PC-9 (cell line): ENCODE results near the gene LANCL1. TPM values are rescaled to one million over a fixed set of nuclear protein-coding genes. Genes with fewer than 3 reads are reported as not detected.

Experiments
- BruUV-seq: library from RNA; stranded (reverse); fragments of 400-500 nt; replicated peaks from 2 replicates; lab custom pipeline; 2021; lab: Mats Ljungman, UMichigan
- CTCF ChIA-PET: fragments of 300-600 bp; sonication (Branson Sonifier 250); formaldehyde crosslinking; loops from one replicate; lab custom pipeline; 2022; ENCODE audit warnings: antibody characterized with exemption; lab: Charles Lee
- POLR2A ChIA-PET: fragments of 300-600 bp; sonication (Branson Sonifier 250); formaldehyde crosslinking; loops from one replicate; lab custom pipeline; 2022; ENCODE audit warnings: antibody characterized with exemption; ENCODE audit not compliant: unreplicated experiment; lab: Charles Lee
- DNase-seq, 2 experiments: peaks; one replicate each; pipeline versions ENCODE4 v3.0.0 to v3.0.0-alpha.2; 2015 to 2022; ENCODE audit warnings: mixed read lengths in 1 of 2
- H2AFZ ChIP-seq: fragments of 200-600 bp; sonication (generic); 2 replicates; pipeline ENCODE4 v1.8.1; 2017; ENCODE audit warnings: antibody characterized with exemption
- H3F3A ChIP-seq: fragments of 200-600 bp; sonication (generic); 2 replicates; pipeline ENCODE4 v1.8.1; 2017; ENCODE audit warnings: antibody characterized with exemption, mild to moderate bottlenecking, low read depth; ENCODE audit not compliant: insufficient read depth
- H3K27ac ChIP-seq: fragments of 200-600 bp; sonication (generic); 2 replicates; pipeline ENCODE4 v1.6.1; 2016; ENCODE audit warnings: mixed run types
- H3K27me3 ChIP-seq: fragments of 200-600 bp; sonication (generic); 2 replicates; pipeline ENCODE4 v1.6.1; 2016; ENCODE audit warnings: low read depth, mixed run types; ENCODE audit not compliant: insufficient read depth
- H3K36me3 ChIP-seq: fragments of 200-600 bp; sonication (generic); 2 replicates; pipeline ENCODE4 v1.6.1; 2016; ENCODE audit warnings: low read depth, mixed run types
- H3K4me1 ChIP-seq: fragments of 200-600 bp; sonication (generic); replicated peaks from 2 replicates; pipeline ENCODE4 v1.6.1; 2016; ENCODE audit warnings: mixed run types; ENCODE audit not compliant: insufficient read depth
- H3K4me2 ChIP-seq: fragments of 200-600 bp; sonication (generic); 2 replicates; pipeline ENCODE4 v1.6.1; 2017; ENCODE audit warnings: mixed run types
- H3K4me3 ChIP-seq: fragments of 200-600 bp; sonication (generic); 2 replicates; pipeline ENCODE4 v1.6.1; 2016; ENCODE audit warnings: mixed run types
- H3K79me2 ChIP-seq: fragments of 200-600 bp; sonication (generic); 2 replicates; pipeline ENCODE4 v1.6.1; 2017; ENCODE audit warnings: low read depth, mixed run types
- H3K9me2 ChIP-seq: fragments of 200-600 bp; sonication (generic); 2 replicates; pipeline ENCODE4 v1.8.1; 2017; ENCODE audit warnings: mild to moderate bottlenecking; ENCODE audit not compliant: insufficient read depth
- H3K9me3 ChIP-seq: fragments of 200-600 bp; sonication (generic); 2 replicates; pipeline ENCODE4 v1.8.1; 2016; ENCODE audit warnings: low read depth; ENCODE audit not compliant: insufficient read depth
- H4K20me1 ChIP-seq: fragments of 200-600 bp; sonication (generic); 2 replicates; pipeline ENCODE4 v1.8.1; 2017; ENCODE audit not compliant: insufficient read depth
- EZH2 ChIP-seq: fragments of 200-600 bp; sonication (generic); IDR thresholded peaks from 2 replicates; pipeline ENCODE4 v1.8.0; 2017; ENCODE audit warnings: antibody characterized with exemption, low read depth
- intact Hi-C: fragments of 100-400 bp; cut with micrococcal nuclease; formaldehyde crosslinking; loops from one replicate; pipeline ENCODE4 v1.10.0; 2022; ENCODE audit not compliant: unreplicated experiment
- total RNA-seq: library from RNA; stranded (reverse); gene quantifications from 2 replicates; pipeline ENCODE4 v1.2.3, GENCODE V29; 2021
- TF ChIP-seq, protein P1 (sequence below): fragments of 200-600 bp; sonication (generic); conservative IDR thresholded peaks from 2 replicates; pipeline ENCODE4 v1.6.1; 2017; ENCODE audit warnings: mixed run types, antibody characterized with exemption, mild to moderate bottlenecking, moderate library complexity

The LANCL1 gene
- total RNA-seq, 1 experiment from 2014 or later, result 33.7 TPM

DNA sequence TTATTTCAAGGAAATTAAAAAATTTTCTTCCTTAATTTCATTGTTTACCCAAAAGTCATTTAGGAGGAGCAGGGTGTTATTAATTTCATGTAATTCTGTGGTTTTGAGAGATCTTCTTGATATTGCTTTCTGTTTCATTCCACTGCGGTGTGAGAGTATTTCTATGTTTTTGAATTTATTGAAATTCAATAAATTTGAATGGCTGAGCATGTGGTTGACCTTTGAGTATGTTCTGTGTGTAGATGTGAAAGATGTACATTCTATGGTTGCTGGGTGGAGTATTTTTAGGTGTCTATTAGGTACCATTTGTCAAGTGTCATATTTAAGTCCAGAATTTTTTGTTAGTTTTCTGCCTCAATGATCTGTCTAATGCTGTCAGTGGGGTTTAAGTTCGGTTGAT is 39.4 kb upstream of the LANCL1 start:
- no peaks in the 10 kb centered on the region for H3K9me2 ChIP-seq
- BruUV-seq, result no TSS peak
- intact Hi-C loops, result no loop called here
- no peaks in the 10 kb centered on the region for H4K20me1 ChIP-seq
- POLR2A ChIA-PET, result no interaction called here
- no peaks in the 10 kb centered on the region for H3F3A ChIP-seq
- no peak overlapping the region for H3K4me2 ChIP-seq
- no peaks in the 10 kb centered on the region for H3K27me3 ChIP-seq
- CTCF ChIA-PET, result no interaction called here
- H3K4me3 ChIP-seq, result no peak overlapping the region
- no peak overlapping the region for H2AFZ ChIP-seq
- no peak for DNase-seq
- no peaks in the 10 kb centered on the region for H3K36me3 ChIP-seq
- no peaks in the 10 kb centered on the region for H3K9me3 ChIP-seq
- no peak overlapping the region for H3K27ac ChIP-seq
- no peaks in the 10 kb centered on the region for H3K4me1 ChIP-seq
- TF ChIP-seq EZH2, result no peak
- TF ChIP-seq, protein P1, sequence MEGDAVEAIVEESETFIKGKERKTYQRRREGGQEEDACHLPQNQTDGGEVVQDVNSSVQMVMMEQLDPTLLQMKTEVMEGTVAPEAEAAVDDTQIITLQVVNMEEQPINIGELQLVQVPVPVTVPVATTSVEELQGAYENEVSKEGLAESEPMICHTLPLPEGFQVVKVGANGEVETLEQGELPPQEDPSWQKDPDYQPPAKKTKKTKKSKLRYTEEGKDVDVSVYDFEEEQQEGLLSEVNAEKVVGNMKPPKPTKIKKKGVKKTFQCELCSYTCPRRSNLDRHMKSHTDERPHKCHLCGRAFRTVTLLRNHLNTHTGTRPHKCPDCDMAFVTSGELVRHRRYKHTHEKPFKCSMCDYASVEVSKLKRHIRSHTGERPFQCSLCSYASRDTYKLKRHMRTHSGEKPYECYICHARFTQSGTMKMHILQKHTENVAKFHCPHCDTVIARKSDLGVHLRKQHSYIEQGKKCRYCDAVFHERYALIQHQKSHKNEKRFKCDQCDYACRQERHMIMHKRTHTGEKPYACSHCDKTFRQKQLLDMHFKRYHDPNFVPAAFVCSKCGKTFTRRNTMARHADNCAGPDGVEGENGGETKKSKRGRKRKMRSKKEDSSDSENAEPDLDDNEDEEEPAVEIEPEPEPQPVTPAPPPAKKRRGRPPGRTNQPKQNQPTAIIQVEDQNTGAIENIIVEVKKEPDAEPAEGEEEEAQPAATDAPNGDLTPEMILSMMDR, result no peak
- no peaks in the 10 kb centered on the region for H3K79me2 ChIP-seq

DNA sequence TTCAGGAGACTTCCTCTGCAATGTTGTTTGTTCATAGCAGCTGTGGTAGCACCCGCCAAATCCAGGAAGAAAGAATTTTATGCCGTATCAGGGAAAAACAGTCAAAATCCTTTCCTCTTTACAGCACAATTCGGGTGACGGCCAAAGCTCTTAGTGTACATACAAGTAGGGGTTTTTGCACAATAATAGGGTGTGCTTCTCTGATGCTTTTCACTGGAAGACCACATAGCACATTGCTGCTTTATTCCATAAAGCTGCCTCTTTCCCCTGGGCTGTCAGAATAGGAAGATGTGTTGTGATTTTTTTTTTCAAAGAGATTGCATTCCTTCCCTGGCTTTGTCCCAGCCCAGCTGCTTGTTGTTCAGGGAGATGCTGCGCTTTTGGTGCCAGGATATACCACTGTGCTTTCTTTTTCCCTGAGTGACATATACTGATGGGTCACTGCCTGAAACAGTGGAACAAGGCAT is 27.2 kb upstream of the LANCL1 start:
- Histone ChIP-seq H4K20me1 (no peaks in the 10 kb centered on the region), H3K36me3 (no peaks in the 10 kb centered on the region), H3K27ac (no peak overlapping the region), H3K9me2 (no peaks in the 10 kb centered on the region), H3F3A (no peaks in the 10 kb centered on the region), H3K4me3 (no peak overlapping the region), H2AFZ (no peak overlapping the region), H3K4me1 (no peaks in the 10 kb centered on the region), H3K79me2 (no peaks in the 10 kb centered on the region), H3K4me2 (no peak overlapping the region), H3K9me3 (peaks cover 9% of the 10 kb centered on the region; the same call in 1 of the 2 replicates), H3K27me3 (no peaks in the 10 kb centered on the region)
- TF ChIP-seq EZH2, result no peak
- TF ChIP-seq, protein P1, result no peak
- CTCF ChIA-PET, result no interaction called here
- intact Hi-C loops, result no loop called here
- POLR2A ChIA-PET, result no interaction called here
- BruUV-seq, result no TSS peak
- DNase-seq, result no peak

DNA sequence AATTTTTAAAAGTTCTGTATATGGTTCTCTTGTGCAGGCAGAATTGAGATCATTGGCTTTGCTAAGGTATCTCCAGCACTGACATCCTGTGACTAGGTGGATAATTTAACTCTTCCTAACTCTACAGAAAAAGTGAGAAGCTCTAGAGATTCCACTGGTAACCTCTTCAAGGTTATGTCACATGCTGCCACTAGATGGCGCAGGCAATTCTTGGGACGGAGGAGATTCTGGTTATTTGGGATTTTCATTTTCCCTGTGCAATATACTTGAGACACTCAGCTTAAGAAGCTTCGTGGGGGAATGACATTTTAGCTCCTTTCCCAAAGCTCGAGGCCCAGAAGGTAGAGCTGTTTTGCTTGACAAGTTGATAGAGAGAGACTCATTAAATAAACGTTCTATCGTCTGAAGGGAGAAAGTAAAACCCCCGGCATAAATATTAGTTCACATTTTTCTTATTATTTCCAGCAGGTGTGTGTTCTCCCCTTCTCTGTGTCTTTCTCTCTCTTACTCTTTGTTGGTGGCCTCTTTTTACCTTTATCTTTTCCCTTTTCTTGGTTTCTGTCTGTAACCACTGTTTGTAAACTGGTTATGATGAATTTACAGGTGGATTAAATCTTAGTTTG is 26.6 kb upstream of the LANCL1 start:
- ChIA-PET POLR2A (no interaction called here), CTCF (interaction anchor here (0.7 kb wide), 1 partner anchor 546 kb away, joined by 3 read pairs; no protein-coding TSS in a partner anchor)
- Histone ChIP-seq H3K9me3 (peaks cover 9% of the 10 kb centered on the region; the same call in 1 of the 2 replicates), H3K36me3 (no peaks in the 10 kb centered on the region), H3F3A (no peaks in the 10 kb centered on the region), H3K4me3 (no peak overlapping the region), H3K27me3 (no peaks in the 10 kb centered on the region), H3K79me2 (no peaks in the 10 kb centered on the region), H4K20me1 (no peaks in the 10 kb centered on the region), H3K27ac (no peak overlapping the region), H3K4me2 (no peak overlapping the region), H2AFZ (no peak overlapping the region), H3K4me1 (no peaks in the 10 kb centered on the region), H3K9me2 (no peaks in the 10 kb centered on the region)
- BruUV-seq, result no TSS peak
- TF ChIP-seq, protein P1, result peak; percentile 64
- TF ChIP-seq EZH2, result no peak
- intact Hi-C loops, result no loop called here
- peak in 1 of 2 experiments; percentile 0 for DNase-seq
